ENCODE results near the gene PGAP1. TPM values are rescaled to one million over a fixed set of nuclear protein-coding genes. Genes with fewer than 3 reads are reported as not detected.
A peak's percentile ranks its signal among the peaks of the same experiment; 100 is the strongest.

PGAP1 gene
- total RNA-seq, 1 donor, result 14.7 TPM

GRCh38 chr2:196884368-196884767 lies 42.1 kb downstream of the PGAP1 start:
- TF ChIP-seq CTCF (IDR thresholded peaks at IDR 0.05; ENCODE audit: insufficient read depth, low read length), result no peak
- no peak overlapping the region for H3K4me3 ChIP-seq (ENCODE audit: low read depth, low read length)
- no peak for DNase-seq (ENCODE audit: low read depth)

DNA sequence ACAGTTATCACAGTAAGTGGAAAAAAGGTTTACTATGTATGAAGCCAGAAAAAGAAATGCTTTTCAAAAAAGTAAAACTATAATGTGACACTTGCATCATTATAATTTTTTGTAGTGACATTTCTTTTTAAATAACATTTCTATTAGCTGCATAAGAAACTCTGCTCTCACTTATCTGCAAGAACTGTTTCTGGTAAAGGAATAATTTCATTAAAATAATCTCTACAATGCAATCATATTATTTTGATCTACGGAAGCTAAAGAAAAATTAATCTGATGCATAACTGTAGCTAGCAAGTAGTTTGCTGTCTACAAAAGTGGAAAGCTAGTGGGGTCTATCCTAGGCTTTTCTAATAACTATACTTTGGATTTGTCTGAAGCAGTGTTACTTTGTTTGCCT lies 50.1 kb downstream of the PGAP1 start:
- TF ChIP-seq CTCF (IDR thresholded peaks at IDR 0.05; ENCODE audit: insufficient read depth, low read length), result no peak
- no peak for DNase-seq (ENCODE audit: low read depth)
- no peak overlapping the region for H3K4me3 ChIP-seq (ENCODE audit: low read depth, low read length)

- H3K4me3 ChIP-seq (ENCODE audit: low read depth, low read length), result no peak overlapping the region
- DNase-seq (ENCODE audit: low read depth), result no peak
Observed at GRCh38 chr2:196875414-196875813, 51.1 kb downstream of the PGAP1 start.

DNA sequence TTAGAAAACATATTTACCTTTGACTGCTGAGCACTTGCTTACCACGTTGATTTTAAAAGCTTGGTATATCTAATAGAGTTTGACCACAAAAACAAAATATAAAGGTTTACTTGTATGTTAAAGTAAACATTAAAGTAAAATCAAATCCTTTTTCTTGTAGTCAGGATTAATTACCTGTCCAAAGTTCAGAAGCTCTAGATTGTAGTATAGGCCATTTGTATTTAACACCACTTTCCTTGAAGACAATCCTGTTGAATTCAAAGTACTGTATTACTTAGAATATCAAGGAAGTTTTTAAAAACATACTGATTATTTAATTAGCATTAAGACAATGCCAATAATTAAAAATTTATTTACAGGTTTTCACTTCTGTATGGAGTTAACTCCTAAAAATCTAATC lies 53.0 kb downstream of the PGAP1 start:
- no peak overlapping the region for H3K4me3 ChIP-seq (ENCODE audit: low read depth, low read length)
- DNase-seq (ENCODE audit: low read depth), result no peak
- no peak for TF ChIP-seq CTCF (IDR thresholded peaks at IDR 0.05; ENCODE audit: insufficient read depth, low read length)

More at GRCh38 chr2:196875414-196875813, 51.1 kb downstream of the PGAP1 start:
- no peak for TF ChIP-seq CTCF (IDR thresholded peaks at IDR 0.05; ENCODE audit: insufficient read depth, low read length)

DNA sequence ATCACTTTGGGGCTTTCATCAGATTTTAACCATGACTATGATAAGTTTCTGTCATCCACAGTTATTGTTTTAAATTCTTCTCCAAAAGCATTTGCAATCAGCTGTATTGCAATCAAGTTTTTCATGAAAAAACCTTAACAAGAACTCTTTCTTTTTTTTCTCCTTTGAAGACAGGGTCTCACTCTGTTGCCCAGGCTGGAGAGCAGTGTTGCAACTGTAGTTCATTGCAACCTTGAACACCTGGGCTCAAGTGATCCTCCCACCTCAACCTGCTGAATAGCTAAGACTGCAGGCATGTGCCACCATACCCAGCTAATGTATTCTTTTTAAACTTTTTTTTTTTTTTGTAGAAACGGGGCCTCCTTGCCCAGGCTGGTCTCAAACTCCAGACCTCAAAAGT lies 71.9 kb downstream of the PGAP1 start:
- H3K4me3 ChIP-seq (ENCODE audit: low read depth, low read length), result no peak overlapping the region
- no peak for DNase-seq (ENCODE audit: low read depth)
- TF ChIP-seq CTCF (IDR thresholded peaks at IDR 0.05; ENCODE audit: insufficient read depth, low read length), result no peak

GRCh38 chr2:196853301-196854087 lies 73.0 kb downstream of the PGAP1 start:
- peak; percentile 4 for DNase-seq (ENCODE audit: low read depth)
- TF ChIP-seq CTCF (IDR thresholded peaks at IDR 0.05; ENCODE audit: insufficient read depth, low read length), result no peak
- H3K4me3 ChIP-seq (ENCODE audit: low read depth, low read length), result no peak overlapping the region

DNA sequence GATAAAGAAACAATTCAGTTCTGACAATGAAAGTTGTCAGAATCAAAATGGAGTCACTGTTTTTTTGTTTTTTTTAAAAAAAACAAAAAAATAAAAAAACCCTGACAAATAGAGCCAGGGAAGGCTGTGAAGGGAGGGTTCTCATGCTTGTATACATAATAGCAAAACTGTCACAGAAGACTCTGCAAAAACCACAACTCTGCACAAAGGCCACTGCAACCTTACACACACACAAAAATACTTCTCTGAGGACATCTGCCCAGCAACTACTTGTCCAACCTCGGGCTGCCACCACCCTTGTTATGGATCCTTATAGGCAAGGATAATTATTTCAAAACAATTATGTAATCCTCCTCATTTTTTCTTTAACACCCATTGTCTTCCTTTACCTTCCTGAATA lies 75.4 kb downstream of the PGAP1 start:
- no peak overlapping the region for H3K4me3 ChIP-seq (ENCODE audit: low read depth, low read length)
- DNase-seq (ENCODE audit: low read depth), result no peak
- no peak for TF ChIP-seq CTCF (IDR thresholded peaks at IDR 0.05; ENCODE audit: insufficient read depth, low read length)
